Measurements from ENCODE around the gene LTBP3.
"Not testable (repeated sequence)": the region's sequence is repeated elsewhere in the genome, so short reads cannot be mapped to it uniquely, and the experiment has no call there.

Gene LTBP3

GRCh38 chr11:65572356-65573051 lies 14.3 kb upstream of the LTBP3 start, which contains the start of gene FAM89B:
Gene FAM89B, plus strand, starts transcription at chr11:65572538. Its CDS starts 132 bp downstream, at chr11:65572670.
- peak within 1 kb of the TSS; percentile 31 for H3K4me3 ChIP-seq (ENCODE audit: low read depth, low read length)

GRCh38 chr11:65571940-65572339 lies 13.8 kb upstream of the LTBP3 start:
- peak overlapping the region; percentile 14 for H3K4me3 ChIP-seq (ENCODE audit: low read depth, low read length)

GRCh38 chr11:65571420-65571819 lies 13.3 kb upstream of the LTBP3 start:
- peak overlapping the region; percentile 92 for H3K4me3 ChIP-seq (ENCODE audit: low read depth, low read length)

GRCh38 chr11:65569973-65570918 lies 12.1 kb upstream of the LTBP3 start, which contains the start of gene ZNRD2:
Gene ZNRD2, plus strand, starts transcription at chr11:65570477. Its CDS starts 15 bp downstream, at chr11:65570492.
- H3K4me3 ChIP-seq (ENCODE audit: low read depth, low read length) = peak within 1 kb of the TSS; percentile 92

- peak overlapping the region; percentile 92 for H3K4me3 ChIP-seq (ENCODE audit: low read depth, low read length)
Observed at GRCh38 chr11:65569164-65569972, 11.2 kb upstream of the LTBP3 start.

- no peak overlapping the region for H3K4me3 ChIP-seq (ENCODE audit: low read depth, low read length)
Observed at GRCh38 chr11:65565624-65566453, 7.7 kb upstream of the LTBP3 start.

- H3K4me3 ChIP-seq (ENCODE audit: low read depth, low read length) = not testable (repeated sequence)
Observed at GRCh38 chr11:65564879-65565559, 6.9 kb upstream of the LTBP3 start.

- H3K4me3 ChIP-seq (ENCODE audit: low read depth, low read length) = no peak overlapping the region
Observed at GRCh38 chr11:65563601-65564000, 5.4 kb upstream of the LTBP3 start.

- no peak overlapping the region for H3K4me3 ChIP-seq (ENCODE audit: low read depth, low read length)
Observed at GRCh38 chr11:65562788-65563187, 4.6 kb upstream of the LTBP3 start.

- H3K4me3 ChIP-seq (ENCODE audit: low read depth, low read length) = no peak overlapping the region
Observed at GRCh38 chr11:65562020-65562419, 3.9 kb upstream of the LTBP3 start.

GRCh38 chr11:65560555-65561418 lies 2.6 kb upstream of the LTBP3 start:
- no peak overlapping the region for H3K4me3 ChIP-seq (ENCODE audit: low read depth, low read length)

- no peak overlapping the region for H3K4me3 ChIP-seq (ENCODE audit: low read depth, low read length)
Observed at GRCh38 chr11:65559951-65560537, 1.9 kb upstream of the LTBP3 start.

GRCh38 chr11:65559535-65559934 lies 1.4 kb upstream of the LTBP3 start:
- H3K4me3 ChIP-seq (ENCODE audit: low read depth, low read length) = no peak overlapping the region

- H3K4me3 ChIP-seq (ENCODE audit: low read depth, low read length) = no peak overlapping the region
Observed at GRCh38 chr11:65558930-65559509, 861 bp upstream of the LTBP3 start.

GRCh38 chr11:65557280-65558001 lies 718 bp downstream of the LTBP3 start:
- H3K4me3 ChIP-seq (ENCODE audit: low read depth, low read length) = peak overlapping the region; percentile 13

- H3K4me3 ChIP-seq (ENCODE audit: low read depth, low read length) = no peak overlapping the region
Observed at GRCh38 chr11:65556470-65557279, 1.5 kb downstream of the LTBP3 start.
